GM18502 (cell line): ENCODE data around the gene PHAF1.

Experiments used
- ATAC-seq: cut with Tn5 transposase; IDR thresholded peaks from one replicate; pipeline ENCODE4 v1.9.1; 2021; ENCODE audit warnings: mild to moderate bottlenecking; ENCODE audit not compliant: unreplicated experiment, poor library complexity

PHAF1 gene

GRCh38 chr16:67191411-67191994 is 81.8 kb downstream of the PHAF1 start:
- ATAC-seq = no peak

- peak; percentile 88 for ATAC-seq
Observed at GRCh38 chr16:67191995-67192681, 82.4 kb downstream of the PHAF1 start, which contains the start of gene E2F4. TSS of gene E2F4 (plus strand) at chr16:67192155. CDS start at chr16:67192228, 73 bp downstream.

- peak; percentile 10 for ATAC-seq
Observed at GRCh38 chr16:67192781-67193361, 83.1 kb downstream of the PHAF1 start.

GRCh38 chr16:67193536-67193935 is 83.8 kb downstream of the PHAF1 start:
- no peak for ATAC-seq

- no peak for ATAC-seq
Observed at GRCh38 chr16:67194260-67194659, 84.5 kb downstream of the PHAF1 start.

- no peak for ATAC-seq
Observed at GRCh38 chr16:67195676-67196075, 85.9 kb downstream of the PHAF1 start.

GRCh38 chr16:67196881-67197280 is 87.1 kb downstream of the PHAF1 start:
- ATAC-seq = no peak

GRCh38 chr16:67197704-67198103 is 88.0 kb downstream of the PHAF1 start:
- ATAC-seq = no peak
